AG09319 (cell line): ENCODE data around the gene DPH6.

Experiments
- DNase-seq: peaks from one replicate; pipeline ENCODE4 v3.0.0-alpha.2; 2010; ENCODE audit warnings: low read depth; ENCODE audit errors: extremely low read depth
- CTCF ChIP-seq: IDR thresholded peaks from 2 replicates; pipeline ENCODE4 v1.5.1; 2011; ENCODE audit warnings: low read depth, mild to moderate bottlenecking, inconsistent platforms, low read length, moderate library complexity

The DPH6 gene

GRCh38 chr15:35440265-35440664 is 105.7 kb downstream of the DPH6 start:
- DNase-seq, result no peak
- no peak for TF ChIP-seq CTCF

- peak; percentile 88 for DNase-seq
- no peak for TF ChIP-seq CTCF
Observed at GRCh38 chr15:35439291-35439690, 106.7 kb downstream of the DPH6 start.

- no peak for DNase-seq
- no peak; the same call in 1 of the 2 replicates for TF ChIP-seq CTCF
Observed at GRCh38 chr15:35437157-35437556, 108.8 kb downstream of the DPH6 start.

GRCh38 chr15:35436422-35436821 is 109.5 kb downstream of the DPH6 start:
- DNase-seq, result no peak
- TF ChIP-seq CTCF, result no peak

- no peak for DNase-seq
- no peak for TF ChIP-seq CTCF
Observed at GRCh38 chr15:35431281-35431680, 114.7 kb downstream of the DPH6 start.

GRCh38 chr15:35430301-35430700 is 115.7 kb downstream of the DPH6 start:
- no peak for TF ChIP-seq CTCF

GRCh38 chr15:35427496-35427895 is 118.5 kb downstream of the DPH6 start:
- DNase-seq, result no peak

More at GRCh38 chr15:35430301-35430700, 115.7 kb downstream of the DPH6 start:
- DNase-seq, result no peak

More at GRCh38 chr15:35427496-35427895, 118.5 kb downstream of the DPH6 start:
- TF ChIP-seq CTCF, result no peak
